GM23338 (cell line): Measurements from ENCODE around the gene LRRC47.

ENCODE experiments used
- CREB1 ChIP-seq: fragments of 250-450 bp; sonication (Bioruptor Pico); IDR thresholded peaks from 2 replicates; pipeline ENCODE4 v1.5.0; 2020; ENCODE audit warnings: low read depth, mild to moderate bottlenecking, moderate library complexity
- CTCF ChIP-seq, 2 experiments: fragments of 200-600 bp in 1 of 2; sonication (generic) in 1 of 2; conservative IDR thresholded peaks; 2 replicates each; pipeline versions ENCODE4 v1.5.1 to v1.6.1; 2016 to 2017; ENCODE audit warnings: antibody characterized with exemption in 2 of 2, low read depth in 2 of 2, mild to moderate bottlenecking in 2 of 2, moderate library complexity in 1 of 2
- ETS1 ChIP-seq: IDR thresholded peaks from 2 replicates; pipeline ENCODE4 v1.6.1; 2016; ENCODE audit warnings: antibody characterized with exemption
- EZH2 ChIP-seq: fragments of 200-600 bp; sonication (generic); IDR thresholded peaks from one replicate; pipeline ENCODE4 v1.8.0; 2017; ENCODE audit warnings: antibody characterized with exemption, mild to moderate bottlenecking, low read depth; ENCODE audit not compliant: unreplicated experiment
- EZH2phosphoT487 ChIP-seq: fragments of 200-600 bp; sonication (generic); IDR thresholded peaks from one replicate; pipeline ENCODE4 v1.8.1; 2018; ENCODE audit warnings: antibody characterized with exemption; ENCODE audit not compliant: unreplicated experiment
- JUNB ChIP-seq: IDR thresholded peaks from one replicate; pipeline ENCODE4 v1.6.1; 2016; ENCODE audit warnings: antibody characterized with exemption; ENCODE audit not compliant: unreplicated experiment
- POLR2AphosphoS5 ChIP-seq: IDR thresholded peaks from 2 replicates; pipeline ENCODE4 v1.6.1; 2016; ENCODE audit warnings: antibody characterized with exemption, low read depth
- REST ChIP-seq: IDR thresholded peaks from one replicate; pipeline ENCODE4 v1.6.1; 2018; ENCODE audit warnings: antibody characterized with exemption; ENCODE audit not compliant: unreplicated experiment
- STAT1 ChIP-seq: IDR thresholded peaks from one replicate; pipeline ENCODE4 v1.6.1; 2016; ENCODE audit warnings: antibody characterized with exemption; ENCODE audit not compliant: unreplicated experiment
- ZNF114 ChIP-seq: fragments of 250-450 bp; sonication (Bioruptor Pico); IDR thresholded peaks from 2 replicates; pipeline ENCODE4 v1.5.0; 2020; ENCODE audit warnings: mild to moderate bottlenecking, moderate library complexity
- ZNF331 ChIP-seq: fragments of 250-450 bp; sonication (Bioruptor Pico); IDR thresholded peaks from 2 replicates; pipeline ENCODE4 v1.5.0; 2020; ENCODE audit warnings: low read depth, mild to moderate bottlenecking, moderate library complexity

GRCh38 chr1:3736131-3736561 lies 60.2 kb downstream of the LRRC47 start:
- no peak for TF ChIP-seq CTCF (conservative IDR thresholded peaks at IDR 0.05; ENCODE audit: low read depth in 2 of 2)
- no peak for TF ChIP-seq EZH2
- TF ChIP-seq EZH2phosphoT487 = no peak
- TF ChIP-seq POLR2AphosphoS5 = no peak
- TF ChIP-seq JUNB = no peak
- TF ChIP-seq REST = no peak
- TF ChIP-seq ZNF114 (CRISPR knock-in tag) = no peak
- no peak for TF ChIP-seq CREB1
- TF ChIP-seq STAT1 = no peak
- TF ChIP-seq ZNF331 (CRISPR knock-in tag) = no peak
- TF ChIP-seq ETS1 = no peak
